DMS79 (cell line): ENCODE data around the gene ARSK.

Experiments used
- DNase-seq: peaks from one replicate; lab custom pipeline; 2025; lab: John Stamatoyannopoulos, UW

ARSK gene

GRCh38 chr5:95564450-95564849 is 9.5 kb downstream of the ARSK start:
- DNase-seq = no peak

- no peak for DNase-seq
These were observed 10.5 kb downstream of the ARSK start for GRCh38 chr5:95565280-95565920.

GRCh38 chr5:95572016-95572415 is 17.1 kb downstream of the ARSK start:
- no peak for DNase-seq

DNA sequence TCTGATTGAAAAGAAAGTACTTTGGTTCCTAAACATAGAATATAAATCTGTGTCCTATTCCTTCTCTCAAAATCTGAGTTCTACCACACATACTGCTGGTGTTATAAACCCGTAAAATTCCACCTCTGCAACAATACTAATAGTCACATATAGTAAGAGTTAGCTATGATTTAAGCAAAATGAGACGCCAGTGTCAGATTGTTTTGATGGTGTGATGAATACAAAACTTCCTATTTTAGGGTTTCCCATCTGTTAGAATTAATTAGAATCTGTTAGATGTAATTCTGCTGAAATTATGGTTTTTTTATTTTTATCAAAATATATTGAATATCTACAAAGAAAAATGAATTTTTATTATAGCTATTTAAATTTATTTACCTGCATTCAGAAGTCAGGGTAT is 26.7 kb downstream of the ARSK start:
- no peak for DNase-seq

DNA sequence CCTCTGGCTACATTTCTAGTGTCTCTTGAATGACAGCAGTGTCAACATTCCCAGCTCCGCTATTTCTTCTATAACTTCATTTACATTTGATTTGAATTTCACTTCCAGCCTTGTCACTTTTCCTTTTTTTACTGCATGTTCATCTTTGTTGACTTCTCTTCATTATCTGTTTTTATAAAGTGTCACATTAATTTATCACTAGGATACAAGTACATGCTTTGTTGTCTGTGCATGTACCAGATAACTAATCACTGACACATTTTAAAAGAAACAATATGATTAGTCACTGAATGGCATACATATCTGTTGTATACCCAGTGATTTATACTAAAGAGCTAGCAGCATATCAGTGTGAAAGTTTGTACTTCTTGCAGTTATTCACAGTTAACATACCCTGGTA is 29.1 kb downstream of the ARSK start:
- no peak for DNase-seq

DNA sequence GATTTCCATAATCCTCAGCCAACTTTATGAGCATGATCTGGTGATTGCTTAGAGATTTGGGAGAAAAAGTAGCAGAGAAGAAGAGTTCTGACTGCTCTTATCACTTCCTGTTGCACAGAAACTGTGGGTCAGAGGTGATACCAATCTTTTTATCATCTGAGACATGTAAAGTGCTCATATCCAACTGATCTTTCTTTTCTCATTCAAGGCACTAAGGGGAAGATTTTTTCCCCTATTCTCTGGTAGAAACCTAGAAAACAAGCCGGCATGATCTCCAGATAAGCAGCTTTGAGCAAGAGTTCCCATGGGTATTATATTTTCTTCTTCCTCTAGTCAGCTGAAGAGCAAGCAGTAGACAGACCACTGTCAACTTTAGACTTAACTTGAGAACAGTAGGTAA is 36.0 kb downstream of the ARSK start:
- no peak for DNase-seq

DNA sequence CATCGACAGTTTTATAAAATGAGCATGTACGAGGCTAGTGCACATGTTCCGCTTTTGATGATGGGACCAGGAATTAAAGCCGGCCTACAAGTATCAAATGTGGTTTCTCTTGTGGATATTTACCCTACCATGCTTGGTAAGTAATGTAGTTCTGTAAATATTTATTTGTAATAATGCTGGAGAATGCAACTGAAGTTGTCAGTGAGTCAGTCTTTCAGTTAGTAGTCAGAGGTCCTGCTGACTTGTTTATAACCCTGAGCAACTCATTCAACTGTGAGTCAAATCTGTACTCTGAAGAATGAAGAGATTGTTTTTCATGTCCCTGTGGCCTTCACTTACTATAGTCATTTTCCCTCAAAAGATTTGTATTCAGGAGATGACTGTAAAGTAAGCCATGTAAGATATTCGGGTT is 36.6 kb downstream of the ARSK start:
- DNase-seq = no peak

DNA sequence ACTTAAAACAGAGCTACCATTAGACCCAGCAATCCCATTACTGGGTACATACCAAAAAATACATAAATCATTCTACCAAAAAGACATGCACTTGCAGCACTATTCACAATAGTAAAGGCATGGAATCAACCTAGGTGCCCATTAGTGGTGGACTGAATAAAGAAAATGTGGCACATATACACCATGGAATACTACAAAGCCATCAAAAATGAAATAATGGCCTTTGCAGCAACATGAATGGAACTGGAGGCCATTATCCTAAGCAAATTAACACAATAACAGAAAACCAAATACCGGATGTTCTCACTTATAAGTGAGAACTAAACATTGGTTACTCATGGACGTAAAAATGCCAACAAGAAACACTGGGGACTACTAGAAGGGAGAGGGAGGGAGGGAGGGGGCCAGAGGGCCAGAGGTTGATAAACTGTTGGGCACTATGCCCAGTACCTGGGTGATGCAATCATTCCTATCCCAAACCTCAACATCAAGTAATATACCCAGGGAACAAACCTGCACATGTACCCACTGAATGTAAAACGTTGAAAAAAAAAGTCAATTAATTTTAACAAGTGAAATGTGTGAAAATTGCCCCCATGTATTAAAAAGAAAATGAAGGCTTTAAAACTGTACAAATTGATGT is 40.5 kb downstream of the ARSK start:
- no peak for DNase-seq

- DNase-seq = no peak
These were observed 44.4 kb downstream of the ARSK start for GRCh38 chr5:95599252-95599651.

DNA sequence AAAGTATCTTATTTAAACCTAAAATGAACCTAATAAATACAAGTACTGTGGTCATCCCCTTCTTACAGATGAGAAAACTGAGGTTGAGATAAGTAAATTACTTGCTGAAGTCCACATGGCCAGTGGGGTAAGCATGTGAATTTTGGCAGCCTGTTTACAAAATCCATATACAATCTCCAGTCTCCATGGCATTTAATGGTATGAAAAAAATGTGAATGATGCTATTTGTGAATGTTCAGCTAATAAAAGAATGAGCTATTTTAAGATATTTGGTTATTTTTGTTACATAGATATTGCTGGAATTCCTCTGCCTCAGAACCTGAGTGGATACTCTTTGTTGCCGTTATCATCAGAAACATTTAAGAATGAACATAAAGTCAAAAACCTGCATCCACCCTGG is 45.7 kb downstream of the ARSK start:
- no peak for DNase-seq

GRCh38 chr5:95605786-95606185 is 50.9 kb downstream of the ARSK start:
- no peak for DNase-seq

DNA sequence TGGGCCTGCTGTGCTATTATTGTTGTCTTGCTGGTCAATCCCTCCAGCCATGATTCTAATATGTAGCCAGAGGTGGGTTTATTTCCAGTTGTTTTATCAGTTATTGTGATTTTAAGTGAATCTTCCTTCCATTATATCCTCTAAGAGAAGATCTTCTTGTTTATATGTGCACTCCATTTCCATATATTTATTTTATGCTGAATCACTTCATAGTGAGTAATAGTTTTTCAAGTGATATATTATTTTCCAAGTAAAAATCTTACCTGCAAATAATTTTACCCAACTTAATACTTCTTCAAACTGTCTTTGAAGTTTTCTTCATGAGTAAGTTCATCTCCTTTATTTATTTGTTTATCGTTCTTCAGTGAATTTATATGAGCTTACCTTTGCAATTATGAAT is 51.5 kb downstream of the ARSK start:
- no peak for DNase-seq

GRCh38 chr5:95609711-95610110 is 54.8 kb downstream of the ARSK start:
- no peak for DNase-seq

- DNase-seq = no peak
These were observed 55.6 kb downstream of the ARSK start for GRCh38 chr5:95610546-95610945.

- DNase-seq = no peak
These were observed 56.5 kb downstream of the ARSK start for GRCh38 chr5:95611396-95611795.

DNA sequence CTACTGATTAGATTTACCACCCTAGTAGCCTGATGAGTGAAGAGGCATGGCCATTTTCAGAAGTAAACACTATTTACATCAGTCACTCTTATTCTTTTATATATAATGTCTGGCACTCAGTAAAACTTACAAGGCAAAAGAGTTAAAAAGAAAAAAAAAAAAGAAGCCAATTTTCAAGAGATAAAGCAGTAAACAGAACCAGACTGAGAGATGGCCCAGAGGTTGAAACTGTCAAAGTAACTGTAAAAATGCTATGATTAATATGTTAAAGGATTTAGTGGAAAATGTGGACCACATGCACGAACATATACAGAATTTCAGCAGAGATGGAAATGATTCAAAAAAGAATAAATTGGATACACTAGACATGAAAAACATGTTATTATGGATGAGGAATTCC is 58.6 kb downstream of the ARSK start:
- DNase-seq = no peak

GRCh38 chr5:95615164-95615467 is 60.2 kb downstream of the ARSK start:
- no peak for DNase-seq

GRCh38 chr5:95617057-95617456 is 62.2 kb downstream of the ARSK start:
- no peak for DNase-seq

DNA sequence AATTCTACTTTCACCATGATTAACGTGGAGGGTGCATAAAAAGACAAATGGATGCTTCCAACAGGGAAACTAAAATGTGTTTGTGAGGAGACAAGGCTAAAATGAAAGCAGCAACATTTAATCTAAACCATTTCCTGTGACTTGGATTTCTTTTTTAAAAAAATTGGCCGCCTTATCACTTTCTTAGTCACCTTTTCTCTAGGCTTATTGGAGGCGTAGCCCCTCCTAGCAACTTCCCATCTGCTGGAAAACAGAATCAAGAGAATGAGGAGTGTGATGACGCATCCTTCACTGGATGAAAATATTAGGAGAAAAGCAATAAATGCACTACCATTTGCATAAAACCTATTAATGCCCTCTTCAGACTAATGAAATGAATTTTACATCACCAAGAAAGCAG is 64.2 kb downstream of the ARSK start:
- DNase-seq = no peak

GRCh38 chr5:95619514-95620029 is 64.7 kb downstream of the ARSK start:
- no peak for DNase-seq

- DNase-seq = no peak
These were observed 65.3 kb downstream of the ARSK start, which contains the start of gene GPR150 for GRCh38 chr5:95620030-95620869. Gene GPR150 (plus strand): TSS chr5:95620087. CDS start chr5:95620276, 189 bp downstream.

DNA sequence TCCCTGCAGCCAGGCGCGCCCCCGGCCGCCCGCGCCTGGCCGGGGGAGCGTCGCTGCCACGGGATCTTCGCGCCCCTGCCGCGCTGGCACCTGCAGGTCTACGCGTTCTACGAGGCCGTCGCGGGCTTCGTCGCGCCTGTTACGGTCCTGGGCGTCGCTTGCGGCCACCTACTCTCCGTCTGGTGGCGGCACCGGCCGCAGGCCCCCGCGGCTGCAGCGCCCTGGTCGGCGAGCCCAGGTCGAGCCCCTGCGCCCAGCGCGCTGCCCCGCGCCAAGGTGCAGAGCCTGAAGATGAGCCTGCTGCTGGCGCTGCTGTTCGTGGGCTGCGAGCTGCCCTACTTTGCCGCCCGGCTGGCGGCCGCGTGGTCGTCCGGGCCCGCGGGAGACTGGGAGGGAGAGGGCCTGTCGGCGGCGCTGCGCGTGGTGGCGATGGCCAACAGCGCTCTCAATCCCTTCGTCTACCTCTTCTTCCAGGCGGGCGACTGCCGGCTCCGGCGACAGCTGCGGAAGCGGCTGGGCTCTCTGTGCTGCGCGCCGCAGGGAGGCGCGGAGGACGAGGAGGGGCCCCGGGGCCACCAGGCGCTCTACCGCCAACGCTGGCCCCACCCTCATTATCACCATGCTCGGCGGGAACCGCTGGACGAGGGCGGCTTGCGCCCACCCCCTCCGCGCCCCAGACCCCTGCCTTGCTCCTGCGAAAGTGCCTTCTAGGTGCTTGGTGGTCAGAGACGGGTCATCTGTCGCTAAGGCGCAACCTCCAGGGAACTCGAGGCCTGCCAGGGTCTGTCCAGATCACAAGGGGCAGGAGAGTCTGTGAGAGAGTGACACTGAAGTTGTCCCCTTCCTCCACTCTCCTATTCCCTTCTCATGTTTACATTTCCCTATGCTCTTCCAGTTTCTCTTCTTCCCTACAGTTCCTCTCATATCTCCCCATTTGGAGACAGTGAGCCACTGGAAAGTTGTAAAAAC is 66.3 kb downstream of the ARSK start:
- no peak for DNase-seq
